K562 (cell line): ENCODE data around the gene LHFPL5. TPM values are rescaled to one million over a fixed set of nuclear protein-coding genes. Genes with fewer than 3 reads are reported as not detected.

ENCODE experiments used
- BRD4 ChIP-seq: fragments of 200-600 bp; sonication (generic); IDR thresholded peaks from 2 replicates; pipeline ENCODE4 v1.6.1; 2017; ENCODE audit warnings: inconsistent platforms
- CBX2 ChIP-seq: fragments of 200-600 bp; sonication (generic); IDR thresholded peaks from one replicate; pipeline ENCODE4 v1.6.1; 2012; ENCODE audit warnings: mild to moderate bottlenecking, low read length, inconsistent platforms; ENCODE audit not compliant: insufficient read depth, poor library complexity, severe bottlenecking
- FIP1L1 ChIP-seq: fragments of 200-400 bp; formaldehyde crosslinking; IDR thresholded peaks from 2 replicates; pipeline ENCODE4 v1.6.1; 2018; ENCODE audit warnings: mild to moderate bottlenecking, low read depth, low read length; ENCODE audit not compliant: poor library complexity, severe bottlenecking
- HES1 ChIP-seq: fragments of 450-650 bp; IDR thresholded peaks from 2 replicates; pipeline ENCODE4 v1.6.1; 2016; ENCODE audit warnings: low read depth, mild to moderate bottlenecking, moderate library complexity
- HMGN3 ChIP-seq: IDR thresholded peaks from 2 replicates; pipeline ENCODE4 v1.6.1; 2011; ENCODE audit warnings: borderline replicate concordance, low read depth, mild to moderate bottlenecking, mixed read lengths, low read length; ENCODE audit not compliant: insufficient read length; ENCODE audit errors: extremely low read depth
- ILF3 ChIP-seq: fragments of 450-650 bp; IDR thresholded peaks from 2 replicates; pipeline ENCODE4 v1.6.1; 2018; ENCODE audit warnings: antibody characterized with exemption, mild to moderate bottlenecking, moderate library complexity, borderline replicate concordance
- MAFK ChIP-seq: IDR thresholded peaks from 2 replicates; pipeline ENCODE4 v1.6.1; 2011; ENCODE audit warnings: low read length, improper control_type of control experiment
- MCM3 ChIP-seq: fragments of 450-650 bp; IDR thresholded peaks from 2 replicates; pipeline ENCODE4 v1.6.1; 2016
- NELFE ChIP-seq: IDR thresholded peaks from 2 replicates; pipeline ENCODE4 v1.6.1; 2011; ENCODE audit warnings: mild to moderate bottlenecking; ENCODE audit not compliant: insufficient read depth, insufficient read length
- NFIX ChIP-seq: fragments of 250-450 bp; sonication (Bioruptor Pico); IDR thresholded peaks from 2 replicates; pipeline ENCODE4 v1.4.0; 2020; ENCODE audit warnings: low read depth, mild to moderate bottlenecking, moderate library complexity
- NR2F6 ChIP-seq: fragments of 450-650 bp; formaldehyde crosslinking; IDR thresholded peaks from 2 replicates; pipeline ENCODE4 v1.4.0; 2020; ENCODE audit warnings: mild to moderate bottlenecking
- PTRF ChIP-seq: fragments of 450-650 bp; IDR thresholded peaks from 2 replicates; pipeline ENCODE4 v1.6.1; 2016; ENCODE audit warnings: mild to moderate bottlenecking, missing genetic modification characterization, missing compliant biosample characterization
- RFX1 ChIP-seq: fragments of 450-650 bp; IDR thresholded peaks from 2 replicates; pipeline ENCODE4 v1.6.1; 2016; ENCODE audit warnings: mild to moderate bottlenecking, moderate library complexity
- SOX6 ChIP-seq: fragments of 450-650 bp; IDR thresholded peaks from 2 replicates; pipeline ENCODE4 v1.6.1; 2014; ENCODE audit warnings: mild to moderate bottlenecking
- SRSF1 ChIP-seq: fragments of 200-400 bp; formaldehyde crosslinking; IDR thresholded peaks from 2 replicates; pipeline ENCODE4 v1.6.1; 2017; ENCODE audit warnings: mild to moderate bottlenecking, low read depth, low read length, moderate library complexity
- STAT5A ChIP-seq: IDR thresholded peaks from 2 replicates; pipeline ENCODE4 v1.6.1; 2012; ENCODE audit warnings: low read length, inconsistent platforms, borderline replicate concordance
- TARDBP ChIP-seq: fragments of 450-650 bp; IDR thresholded peaks from 2 replicates; pipeline ENCODE4 v1.6.1; 2016
- XRCC4 ChIP-seq: IDR thresholded peaks from one replicate; pipeline ENCODE4 v1.6.1; 2011; ENCODE audit not compliant: insufficient read depth, insufficient read length; ENCODE audit errors: extremely low read depth
- ZBED1 ChIP-seq: IDR thresholded peaks from 2 replicates; pipeline ENCODE4 v1.6.1; 2014
- ZC3H8 ChIP-seq: fragments of 450-650 bp; IDR thresholded peaks from 2 replicates; pipeline ENCODE4 v1.6.1; 2017
- ZKSCAN1 ChIP-seq: fragments of 150-350 bp; IDR thresholded peaks from 2 replicates; pipeline ENCODE4 v1.6.1; 2016; ENCODE audit warnings: low read depth, low read length
- ZNF174 ChIP-seq: fragments of 250-450 bp; sonication (Bioruptor Pico); IDR thresholded peaks from 2 replicates; pipeline ENCODE4 v1.4.0; 2020; ENCODE audit warnings: mild to moderate bottlenecking
- ZNF224 ChIP-seq: sonication (generic); formaldehyde crosslinking; IDR thresholded peaks from 2 replicates; pipeline ENCODE4 v1.8.0; 2022; ENCODE audit warnings: mild to moderate bottlenecking, missing genetic modification reagents
- ZNF277 ChIP-seq: fragments of 250-450 bp; sonication (Bioruptor Pico); IDR thresholded peaks from 2 replicates; pipeline ENCODE4 v1.8.0; 2022; ENCODE audit warnings: inconsistent platforms, mild to moderate bottlenecking, moderate library complexity, borderline replicate concordance
- ZNF449 ChIP-seq: fragments of 250-450 bp; sonication (Bioruptor Pico); IDR thresholded peaks from 2 replicates; pipeline ENCODE4 v1.8.0; 2022; ENCODE audit warnings: moderate library complexity, mild to moderate bottlenecking, inconsistent platforms
- ZNF780A ChIP-seq: fragments of 250-450 bp; sonication (Bioruptor Pico); IDR thresholded peaks from 2 replicates; pipeline ENCODE4 v1.5.0; 2021; ENCODE audit warnings: mild to moderate bottlenecking
- ZNF79 ChIP-seq: fragments of 250-450 bp; sonication (Bioruptor Pico); IDR thresholded peaks from 2 replicates; pipeline ENCODE4 v1.4.0; 2020; ENCODE audit warnings: low read depth, mild to moderate bottlenecking, moderate library complexity
- polyA plus RNA-seq, 8 experiments: library from polyadenylated mRNA; depleted of rRNA in 4 of 8; stranded (reverse) in 5 of 8; unstranded in 3 of 8; fragments of >200 nt; fragmentation: Nextera tagmentation in 2 of 8; fragmentation: Illumina TruSeq in 1 of 8; extraction: Ambion mirVana in 2 of 8; extraction: Trizol in 1 of 8; gene quantifications; 2 replicates each; pipeline versions ENCODE4 v1.2.1 to v1.2.3, GENCODE V29; 2011 to 2014; ENCODE audit warnings: inconsistent platforms in 1 of 8, missing spikeins in 1 of 8
- total RNA-seq, 7 experiments: library from RNA; depleted of rRNA in 6 of 7; stranded (reverse); fragments of >200 nt in 6 of 7; fragmentation: Illumina TruSeq in 2 of 7; extraction: Trizol in 2 of 7; gene quantifications; 2 replicates each; pipeline versions ENCODE4 v1.2.1 to v1.2.3, GENCODE V29; 2011 to 2021; ENCODE audit warnings: low replicate concordance in 1 of 7
- TF ChIP-seq, protein P1 (sequence below): fragments of 450-650 bp; IDR thresholded peaks from one replicate; pipeline ENCODE4 v1.6.1; 2018; ENCODE audit warnings: mild to moderate bottlenecking, moderate library complexity; ENCODE audit not compliant: partially characterized antibody

LHFPL5 gene
- total and polyA plus RNA-seq, 9 of the 15 experiments (the other 6 are each of a cell fraction or from before 2014, with no cell fraction given) = not detected

DNA sequence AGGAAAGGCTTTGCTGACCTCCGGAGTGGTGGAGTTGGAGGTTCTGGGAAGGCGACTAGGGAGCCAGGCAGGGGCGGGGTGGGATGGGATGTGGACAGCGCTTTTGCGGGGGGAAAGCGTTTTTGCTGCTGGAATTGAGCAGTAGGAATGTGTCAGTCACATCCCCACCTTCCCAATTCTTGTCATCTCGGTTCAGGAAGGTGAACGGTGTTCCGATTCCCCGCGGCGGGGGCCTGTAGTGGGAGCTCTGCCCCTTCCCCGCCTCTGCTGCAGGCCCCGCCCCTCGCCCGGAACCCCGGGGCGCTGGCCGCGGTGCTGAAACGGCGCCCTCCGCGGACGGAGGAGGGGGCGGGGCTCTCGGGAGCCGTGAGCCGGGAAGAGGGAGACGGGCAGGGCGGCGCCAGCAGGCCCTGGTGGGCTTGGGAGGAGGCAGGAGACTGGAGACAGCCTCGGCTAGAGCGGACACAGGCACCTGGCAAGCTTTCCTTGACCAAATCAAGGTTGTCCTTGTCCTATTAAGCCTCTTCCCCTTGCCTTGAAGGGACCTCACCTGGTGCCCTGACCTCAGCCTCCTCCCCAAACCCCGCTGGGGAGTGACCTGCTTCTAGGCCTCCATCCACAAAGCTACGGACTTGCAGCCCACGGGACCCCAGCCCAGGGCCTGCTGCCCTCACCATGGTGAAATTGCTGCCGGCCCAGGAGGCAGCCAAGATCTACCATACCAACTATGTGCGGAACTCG, at the start of gene LHFPL5 (continued):
- TF ChIP-seq ZBED1 (no peak), XRCC4 (no peak), NR2F6 (CRISPR knock-in tag) (no peak), STAT5A (no peak), ZKSCAN1 (no peak), ZNF780A (CRISPR knock-in tag) (no peak), ZC3H8 (no peak), ZNF224 (no peak; the same call in 1 of the 2 replicates), ZNF277 (CRISPR knock-in tag) (no peak), SOX6 (no peak), PTRF (tag) (no peak), RFX1 (no peak), ZNF174 (CRISPR knock-in tag) (no peak), BRD4 (no peak), NELFE (no peak), TARDBP (no peak), ZNF449 (CRISPR knock-in tag) (no peak), HES1 (no peak), NFIX (CRISPR knock-in tag) (no peak), FIP1L1 (no peak), HMGN3 (peak; percentile 47), ZNF79 (CRISPR knock-in tag) (no peak), MAFK (no peak), MCM3 (no peak), CBX2 (no peak), SRSF1 (no peak), ILF3 (no peak)
- TF ChIP-seq, protein P1, sequence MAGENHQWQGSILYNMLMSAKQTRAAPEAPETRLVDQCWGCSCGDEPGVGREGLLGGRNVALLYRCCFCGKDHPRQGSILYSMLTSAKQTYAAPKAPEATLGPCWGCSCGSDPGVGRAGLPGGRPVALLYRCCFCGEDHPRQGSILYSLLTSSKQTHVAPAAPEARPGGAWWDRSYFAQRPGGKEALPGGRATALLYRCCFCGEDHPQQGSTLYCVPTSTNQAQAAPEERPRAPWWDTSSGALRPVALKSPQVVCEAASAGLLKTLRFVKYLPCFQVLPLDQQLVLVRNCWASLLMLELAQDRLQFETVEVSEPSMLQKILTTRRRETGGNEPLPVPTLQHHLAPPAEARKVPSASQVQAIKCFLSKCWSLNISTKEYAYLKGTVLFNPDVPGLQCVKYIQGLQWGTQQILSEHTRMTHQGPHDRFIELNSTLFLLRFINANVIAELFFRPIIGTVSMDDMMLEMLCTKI = no peak
